Neutrophil (primary cell): ENCODE data around the gene ZEB1.
A peak's percentile ranks its signal among the peaks of the same experiment; 100 is the strongest.

Source experiments
- H3K27ac ChIP-seq: fragments of 200-600 bp; sonication (generic); 2 replicates; pipeline ENCODE4 v1.5.1; 2016; ENCODE audit warnings: mild to moderate bottlenecking, moderate library complexity
- H3K27me3 ChIP-seq: fragments of 200-600 bp; sonication (generic); 2 replicates; pipeline ENCODE4 v1.6.0; 2016; ENCODE audit warnings: mild to moderate bottlenecking
- H3K36me3 ChIP-seq: fragments of 200-600 bp; sonication (generic); 2 replicates; pipeline ENCODE4 v1.5.1; 2017
- H3K4me1 ChIP-seq, 2 experiments: fragments of 200-600 bp in 1 of 2; sonication (generic) in 1 of 2; 1 replicate in 1 of 2; 2 replicates in 1 of 2; pipeline versions ENCODE4 v1.5.1 to v1.6.1; 2013 to 2016; ENCODE audit warnings: low read depth in 1 of 2, low read length in 1 of 2, mild to moderate bottlenecking in 1 of 2, moderate library complexity in 1 of 2; ENCODE audit not compliant: control insufficient read depth in 1 of 2, insufficient read depth in 1 of 2
- H3K4me3 ChIP-seq, 2 experiments: fragments of 200-600 bp in 1 of 2; sonication (generic) in 1 of 2; 1 replicate in 1 of 2; 2 replicates in 1 of 2; pipeline ENCODE4 v1.5.1; 2013 to 2016; ENCODE audit warnings: low read depth in 1 of 2, low read length in 1 of 2, mild to moderate bottlenecking in 1 of 2, moderate library complexity in 1 of 2
- H3K9me3 ChIP-seq: fragments of 200-600 bp; sonication (generic); 2 replicates; pipeline ENCODE4 v1.5.1; 2016
- TF ChIP-seq, protein P1 (sequence below): fragments of 200-600 bp; sonication (generic); IDR thresholded peaks from 2 replicates; pipeline ENCODE4 v1.5.1; 2016; ENCODE audit warnings: antibody characterized with exemption

Gene ZEB1

DNA sequence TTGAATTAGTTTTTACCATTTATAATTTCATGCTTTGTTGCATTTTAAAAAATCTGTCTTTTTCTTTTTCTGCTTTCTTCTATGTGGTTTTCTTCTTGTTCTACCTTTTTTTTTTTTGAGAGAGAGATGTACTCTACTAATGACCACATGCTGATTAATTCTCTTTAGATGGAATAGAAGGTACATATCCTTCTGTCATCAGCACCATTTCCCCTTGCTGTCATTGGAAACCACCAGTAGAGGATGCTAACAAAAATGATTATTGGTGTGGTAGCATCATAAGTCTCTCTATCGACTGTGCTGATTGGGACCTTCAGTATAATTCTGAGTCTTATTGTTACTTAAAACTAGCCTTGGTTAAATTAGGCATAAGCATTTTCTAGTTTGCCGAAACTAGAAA lies 3.6 kb downstream of the ZEB1 start:
- H3K9me3 ChIP-seq, result no peaks in the 10 kb centered on the region
- H3K4me3 ChIP-seq, result no peak overlapping the region
- H3K36me3 ChIP-seq, result no peaks in the 10 kb centered on the region
- H3K27ac ChIP-seq, result no peak overlapping the region
- H3K4me1 ChIP-seq, result peaks cover 23 to 25% of the 10 kb centered on the region in 2 experiments
- TF ChIP-seq, protein P1, sequence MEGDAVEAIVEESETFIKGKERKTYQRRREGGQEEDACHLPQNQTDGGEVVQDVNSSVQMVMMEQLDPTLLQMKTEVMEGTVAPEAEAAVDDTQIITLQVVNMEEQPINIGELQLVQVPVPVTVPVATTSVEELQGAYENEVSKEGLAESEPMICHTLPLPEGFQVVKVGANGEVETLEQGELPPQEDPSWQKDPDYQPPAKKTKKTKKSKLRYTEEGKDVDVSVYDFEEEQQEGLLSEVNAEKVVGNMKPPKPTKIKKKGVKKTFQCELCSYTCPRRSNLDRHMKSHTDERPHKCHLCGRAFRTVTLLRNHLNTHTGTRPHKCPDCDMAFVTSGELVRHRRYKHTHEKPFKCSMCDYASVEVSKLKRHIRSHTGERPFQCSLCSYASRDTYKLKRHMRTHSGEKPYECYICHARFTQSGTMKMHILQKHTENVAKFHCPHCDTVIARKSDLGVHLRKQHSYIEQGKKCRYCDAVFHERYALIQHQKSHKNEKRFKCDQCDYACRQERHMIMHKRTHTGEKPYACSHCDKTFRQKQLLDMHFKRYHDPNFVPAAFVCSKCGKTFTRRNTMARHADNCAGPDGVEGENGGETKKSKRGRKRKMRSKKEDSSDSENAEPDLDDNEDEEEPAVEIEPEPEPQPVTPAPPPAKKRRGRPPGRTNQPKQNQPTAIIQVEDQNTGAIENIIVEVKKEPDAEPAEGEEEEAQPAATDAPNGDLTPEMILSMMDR, result no peak
- H3K27me3 ChIP-seq, result no peaks in the 10 kb centered on the region

DNA sequence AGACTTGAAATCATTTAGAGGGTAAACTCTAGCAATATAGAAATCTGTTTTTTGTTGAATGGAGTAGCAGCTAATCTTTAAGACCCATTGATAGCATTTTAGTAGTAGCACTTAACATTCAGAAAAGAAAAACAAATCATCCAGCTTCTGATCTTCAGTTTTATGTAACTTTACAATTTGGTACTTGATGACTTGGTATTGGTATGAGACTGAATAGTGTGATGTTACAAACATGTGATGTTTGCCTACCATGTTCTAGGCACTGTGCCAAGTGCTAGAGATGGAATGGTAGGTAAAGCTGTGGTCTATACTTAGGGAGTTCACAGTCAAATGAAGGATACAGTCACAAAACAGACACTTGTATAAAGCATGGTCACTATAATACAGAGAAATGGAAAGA lies 21.3 kb downstream of the ZEB1 start:
- Histone ChIP-seq H3K4me1 (peaks cover under 1 to 4% of the 10 kb centered on the region in 2 experiments), H3K9me3 (no peaks in the 10 kb centered on the region), H3K4me3 (no peak overlapping the region), H3K27me3 (no peaks in the 10 kb centered on the region), H3K36me3 (no peaks in the 10 kb centered on the region), H3K27ac (no peak overlapping the region)
- TF ChIP-seq, protein P1, result no peak

DNA sequence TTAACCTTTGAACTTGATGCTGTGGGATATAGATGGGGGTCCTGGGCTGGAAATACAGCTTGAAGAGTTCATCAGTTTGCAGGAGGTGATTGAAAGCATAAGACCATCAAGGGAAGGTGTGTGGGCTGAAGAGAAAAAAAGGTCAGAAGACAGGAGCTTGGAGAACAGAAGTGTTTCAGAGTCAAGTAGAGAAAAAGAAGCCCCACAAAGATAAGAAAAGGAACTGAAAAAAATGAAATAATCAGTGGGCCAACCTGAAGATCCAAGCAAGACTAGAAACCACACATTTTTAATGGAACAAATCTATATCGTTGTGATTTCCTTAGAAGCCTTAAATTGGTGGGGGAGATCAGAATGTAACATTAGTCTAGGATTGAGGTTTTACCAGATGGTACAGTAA lies 22.5 kb downstream of the ZEB1 start:
- TF ChIP-seq, protein P1, result no peak
- Histone ChIP-seq H3K36me3 (no peaks in the 10 kb centered on the region), H3K9me3 (no peaks in the 10 kb centered on the region), H3K4me3 (no peak overlapping the region), H3K27ac (no peak overlapping the region), H3K4me1 (peaks cover 13 to 17% of the 10 kb centered on the region in 2 experiments), H3K27me3 (no peaks in the 10 kb centered on the region)

DNA sequence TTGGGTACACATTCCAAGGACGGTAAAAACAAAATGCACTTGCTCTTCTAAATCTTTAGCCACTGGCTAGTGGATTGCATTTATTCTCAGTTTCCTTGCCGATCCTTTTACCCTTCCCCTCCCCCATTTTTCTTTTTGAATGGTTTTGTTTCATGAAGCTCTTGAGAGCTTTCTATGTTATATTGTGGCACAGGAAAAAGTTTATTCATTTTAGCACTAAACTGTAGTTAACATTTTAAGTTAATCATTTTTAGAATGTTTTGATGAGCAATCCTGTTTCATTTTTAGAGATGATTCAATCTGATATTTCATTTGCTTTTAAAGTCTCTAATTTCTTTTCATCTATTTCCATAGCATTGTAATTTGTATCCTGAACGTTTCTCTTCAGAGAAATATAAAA lies 24.0 kb downstream of the ZEB1 start:
- Histone ChIP-seq H3K27ac (no peak overlapping the region), H3K4me1 (peaks cover 23 to 30% of the 10 kb centered on the region in 2 experiments), H3K4me3 (no peak overlapping the region), H3K27me3 (no peaks in the 10 kb centered on the region), H3K36me3 (no peaks in the 10 kb centered on the region), H3K9me3 (no peaks in the 10 kb centered on the region)
- TF ChIP-seq, protein P1, result no peak

DNA sequence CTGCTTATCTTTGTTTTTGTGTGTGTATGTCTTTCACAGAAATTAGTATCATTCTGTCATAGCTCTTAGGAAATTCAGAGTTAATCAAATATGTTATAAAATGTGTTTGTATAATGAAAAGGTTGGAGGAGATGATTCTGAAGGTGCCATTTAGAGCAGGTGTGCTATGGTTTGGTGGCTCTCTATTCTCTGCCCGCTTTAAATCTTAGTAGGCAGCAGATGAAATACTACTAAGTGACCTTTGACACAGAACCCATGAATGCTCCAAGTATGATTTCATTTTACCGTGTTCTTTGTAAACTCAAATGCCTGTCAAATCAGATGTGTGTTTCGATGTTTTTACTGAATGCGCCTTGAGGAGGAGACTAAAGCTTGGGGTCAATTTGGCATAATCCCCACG lies 24.5 kb downstream of the ZEB1 start:
- no peaks in the 10 kb centered on the region for H3K9me3 ChIP-seq
- no peak overlapping the region for H3K4me3 ChIP-seq
- no peaks in the 10 kb centered on the region for H3K36me3 ChIP-seq
- H3K27me3 ChIP-seq, result no peaks in the 10 kb centered on the region
- H3K4me1 ChIP-seq, result peaks cover 23 to 30% of the 10 kb centered on the region in 2 experiments
- no peak overlapping the region for H3K27ac ChIP-seq
- TF ChIP-seq, protein P1, result no peak

DNA sequence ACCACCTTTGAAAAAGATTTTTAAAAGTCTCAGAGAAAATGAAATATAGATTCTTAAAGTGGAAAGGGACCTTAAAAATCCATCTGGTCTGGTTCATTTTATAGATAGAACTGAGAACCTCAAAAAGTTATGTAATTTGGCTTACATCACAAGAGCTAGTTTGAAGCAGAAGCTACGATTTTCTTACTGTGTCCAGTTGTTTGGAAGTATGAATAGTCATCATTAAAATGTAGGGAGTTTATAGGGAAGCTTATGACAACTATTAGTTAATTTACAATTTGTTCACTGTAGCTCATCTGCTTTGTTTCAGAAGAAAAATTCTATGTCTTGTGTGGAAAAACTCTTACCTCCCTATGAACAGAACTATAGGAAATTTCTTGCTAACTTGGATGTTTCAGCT lies 26.9 kb downstream of the ZEB1 start:
- TF ChIP-seq, protein P1, result no peak
- H3K36me3 ChIP-seq, result no peaks in the 10 kb centered on the region
- peaks cover 23 to 30% of the 10 kb centered on the region in 2 experiments for H3K4me1 ChIP-seq
- peak overlapping the region; percentile 38 for H3K27ac ChIP-seq
- no peaks in the 10 kb centered on the region for H3K9me3 ChIP-seq
- no peaks in the 10 kb centered on the region for H3K27me3 ChIP-seq
- no peak overlapping the region for H3K4me3 ChIP-seq
